Measurements from ENCODE around the gene TOP1. TPM values are rescaled to one million over a fixed set of nuclear protein-coding genes. Genes with fewer than 3 reads are reported as not detected.

TOP1 gene
- total and polyA plus RNA-seq, 8 donors, result 14.8 to 46.2 (median 21.7) TPM

DNA sequence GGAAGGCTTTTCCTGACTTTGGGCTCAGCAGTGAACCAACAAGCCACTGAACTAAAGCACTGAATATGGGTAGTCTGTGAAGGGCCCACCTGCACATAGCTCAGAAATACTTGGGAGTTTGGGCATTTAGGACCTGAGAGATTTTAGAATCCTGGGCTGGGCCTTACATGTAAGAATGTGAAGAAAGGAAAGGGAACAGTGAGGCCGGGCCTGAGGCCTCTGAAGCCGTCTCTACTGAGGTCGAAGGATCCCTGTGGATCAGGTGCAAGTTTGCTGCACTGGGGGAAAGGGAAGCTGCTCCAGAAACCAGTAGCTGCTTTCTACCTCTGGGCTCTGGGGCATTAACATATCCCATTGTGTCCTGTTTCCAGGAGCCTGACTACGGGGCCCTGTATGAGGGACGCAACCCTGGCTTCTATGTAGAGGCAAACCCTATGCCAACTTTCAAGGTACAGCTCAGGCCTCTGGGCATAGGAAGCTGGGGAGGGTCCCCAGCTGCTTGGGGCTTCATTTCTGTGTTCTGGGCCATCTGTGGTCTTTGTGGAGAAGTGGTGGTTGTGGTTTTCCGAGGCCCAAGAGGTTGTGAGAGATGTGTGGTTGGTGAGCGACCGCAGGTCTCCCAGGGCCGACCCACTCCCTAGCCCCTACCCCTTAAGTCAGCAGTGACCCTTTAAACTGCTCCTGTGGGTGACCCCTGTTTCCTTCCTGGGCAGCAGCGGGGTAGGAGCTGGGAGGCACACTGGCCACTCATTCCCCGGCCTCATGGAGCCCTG, 139.0 kb downstream of the TOP1 start:
- DNase-seq, result no peak
- Histone ChIP-seq H3K27me3 (no peaks in the 10 kb centered on the region), H3K4me3 (no peak overlapping the region), H3K4me1 (peaks cover 5 to 14% (median 8%) of the 10 kb centered on the region in 4 donors), H3K36me3 (peaks cover 79 to 100% (median 100%) of the 10 kb centered on the region in 4 donors), H3K9me3 (no peaks in the 10 kb centered on the region), H3K27ac (peak overlapping the region in 1 of 5 donors; percentile 8)
- 78 to 92% (median 87%) methylated on average over 8 to 11 of the region's 11 CpGs for WGBS, 5 donors
- intact Hi-C loops (cut with DNase I; ENCODE audit: low total_unique reads), result no loop called here
- TF ChIP-seq POLR2AphosphoS5 (IDR thresholded peaks at IDR 0.05), result no peak
- TF ChIP-seq EP300 (IDR thresholded peaks at IDR 0.05), result no peak
- no peak for TF ChIP-seq CTCF (IDR thresholded peaks at IDR 0.05)
- TF ChIP-seq POLR2A (IDR thresholded peaks at IDR 0.05), result no peak

GRCh38 chr20:41168281-41169161, 139.9 kb downstream of the TOP1 start:
- Histone ChIP-seq H3K4me1 (peaks cover 12 to 22% (median 16%) of the 10 kb centered on the region in 4 donors), H3K27me3 (no peaks in the 10 kb centered on the region), H3K36me3 (peaks cover 72 to 96% (median 95%) of the 10 kb centered on the region in 4 donors), H3K9me3 (no peaks in the 10 kb centered on the region), H3K27ac (peak overlapping the region in 1 of 5 donors; percentile 8), H3K4me3 (no peak overlapping the region)
- 91 to 97% (median 94%) methylated on average over 4 to 10 of the region's 10 CpGs for WGBS, 5 donors
- TF ChIP-seq EP300 (IDR thresholded peaks at IDR 0.05) (no peak), CTCF (IDR thresholded peaks at IDR 0.05) (no peak), POLR2A (IDR thresholded peaks at IDR 0.05) (no peak), POLR2AphosphoS5 (IDR thresholded peaks at IDR 0.05) (no peak)
- intact Hi-C loops (cut with DNase I; ENCODE audit: low total_unique reads), result no loop called here
- no peak for DNase-seq

DNA sequence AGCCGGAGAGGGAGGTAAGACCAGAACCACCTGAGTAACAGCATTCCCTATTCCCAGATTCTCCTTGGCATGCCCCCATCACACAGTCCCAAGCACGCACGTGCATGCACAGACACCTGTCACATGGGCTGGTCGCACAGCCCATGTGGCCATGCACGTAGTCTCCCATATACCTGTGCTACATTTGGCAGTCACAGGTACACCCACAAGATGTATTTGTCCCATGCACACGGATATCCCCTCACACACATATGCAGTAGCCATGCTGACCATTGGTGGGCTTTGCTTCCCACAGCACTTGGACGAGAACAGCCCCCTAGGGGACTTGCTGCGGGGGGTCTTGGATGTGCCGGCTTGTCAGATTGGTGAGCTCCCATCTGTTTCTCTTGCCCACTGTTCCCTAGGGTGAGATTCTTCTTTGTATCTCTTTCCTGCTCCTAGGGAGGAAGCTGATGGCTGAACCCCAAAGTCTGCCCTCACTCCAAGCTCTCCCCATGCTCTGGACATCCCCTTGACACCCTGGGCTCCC, 140.6 kb downstream of the TOP1 start:
- WGBS, 5 donors, result 86 to 95% (median 91%) methylated on average over 2 to 9 of the region's 9 CpGs
- H3K36me3 ChIP-seq, result peaks cover 72 to 96% (median 95%) of the 10 kb centered on the region in 4 donors

More for the DNA sequence above, 140.6 kb downstream of the TOP1 start:
- Histone ChIP-seq H3K27ac (peak overlapping the region in 1 of 5 donors; percentile 69), H3K27me3 (no peaks in the 10 kb centered on the region), H3K9me3 (no peaks in the 10 kb centered on the region), H3K4me1 (peaks cover 16 to 27% (median 21%) of the 10 kb centered on the region in 4 donors), H3K4me3 (no peak overlapping the region)
- TF ChIP-seq CTCF (IDR thresholded peaks at IDR 0.05) (no peak), POLR2AphosphoS5 (IDR thresholded peaks at IDR 0.05) (no peak), POLR2A (IDR thresholded peaks at IDR 0.05) (no peak), EP300 (IDR thresholded peaks at IDR 0.05) (no peak)
- intact Hi-C loops (cut with DNase I; ENCODE audit: low total_unique reads), result no loop called here
- DNase-seq, result no peak

Measured in stomach (tissue), 9 donors.